Spleen (tissue), 7 donors: ENCODE results near the gene ARMC12.

Source experiments
- POLR2A ChIP-seq, 3 donors: fragments of 450-650 bp; IDR thresholded peaks; one replicate each; pipeline ENCODE4 v1.5.1; 2017; ENCODE audit warnings: antibody characterized with exemption in 3 of 3, mild to moderate bottlenecking in 1 of 3
- POLR2AphosphoS5 ChIP-seq, 3 donors: sonication (generic); formaldehyde crosslinking; IDR thresholded peaks; one replicate each; pipeline ENCODE4 v1.5.1; 2017; ENCODE audit warnings: antibody characterized with exemption in 3 of 3
- TF ChIP-seq, protein P1 (sequence below), 11 experiments: fragments of 200-600 bp in 7 of 11; fragments of 450-650 bp in 4 of 11; sonication (generic) in 4 of 11; IDR thresholded peaks in 8 of 11; conservative IDR thresholded peaks in 3 of 11; 1 replicate in 7 of 11; 2 replicates in 4 of 11; pipeline versions ENCODE4 v1.4.0 to v1.8.0; 2016 to 2021; ENCODE audit warnings: antibody characterized with exemption in 11 of 11, inconsistent platforms in 4 of 11, mild to moderate bottlenecking in 1 of 11
- donor health status: DM: no; HTN: no; CAD: no; lungs with moderate emphysema.
- donor health status: DM: no; HTN: no; CAD: no.
- donor health status: DM: no; HTN: no; CAD: no.

- TF ChIP-seq, protein P1, sequence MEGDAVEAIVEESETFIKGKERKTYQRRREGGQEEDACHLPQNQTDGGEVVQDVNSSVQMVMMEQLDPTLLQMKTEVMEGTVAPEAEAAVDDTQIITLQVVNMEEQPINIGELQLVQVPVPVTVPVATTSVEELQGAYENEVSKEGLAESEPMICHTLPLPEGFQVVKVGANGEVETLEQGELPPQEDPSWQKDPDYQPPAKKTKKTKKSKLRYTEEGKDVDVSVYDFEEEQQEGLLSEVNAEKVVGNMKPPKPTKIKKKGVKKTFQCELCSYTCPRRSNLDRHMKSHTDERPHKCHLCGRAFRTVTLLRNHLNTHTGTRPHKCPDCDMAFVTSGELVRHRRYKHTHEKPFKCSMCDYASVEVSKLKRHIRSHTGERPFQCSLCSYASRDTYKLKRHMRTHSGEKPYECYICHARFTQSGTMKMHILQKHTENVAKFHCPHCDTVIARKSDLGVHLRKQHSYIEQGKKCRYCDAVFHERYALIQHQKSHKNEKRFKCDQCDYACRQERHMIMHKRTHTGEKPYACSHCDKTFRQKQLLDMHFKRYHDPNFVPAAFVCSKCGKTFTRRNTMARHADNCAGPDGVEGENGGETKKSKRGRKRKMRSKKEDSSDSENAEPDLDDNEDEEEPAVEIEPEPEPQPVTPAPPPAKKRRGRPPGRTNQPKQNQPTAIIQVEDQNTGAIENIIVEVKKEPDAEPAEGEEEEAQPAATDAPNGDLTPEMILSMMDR (IDR thresholded peaks at IDR 0.05 in 8 of 11, conservative IDR thresholded peaks at IDR 0.05 in 3 of 11) = peak; percentile 85 to 97 (median 91)
- TF ChIP-seq POLR2A (IDR thresholded peaks at IDR 0.05) = no peak
- peak in 2 of 3 donors; percentile 32 to 78 for TF ChIP-seq POLR2AphosphoS5 (IDR thresholded peaks at IDR 0.05)
Observed at GRCh38 chr6:35736253-35736894, 458 bp upstream of the ARMC12 start.
